Measurements from ENCODE around the gene HACD2. TPM values are rescaled to one million over a fixed set of nuclear protein-coding genes. Genes with fewer than 3 reads are reported as not detected.
A peak's percentile ranks its signal among the peaks of the same experiment; 100 is the strongest.

Gene HACD2
- total RNA-seq, 1 experiment from 2014 or later = 27.4 TPM

- Histone ChIP-seq H2AFZ (ENCODE audit: low read length) (no peak overlapping the region), H3K79me2 (ENCODE audit: insufficient read depth, low read length) (no peaks in the 10 kb centered on the region), H2AK5ac (ENCODE audit: insufficient read length, low read length) (no peak overlapping the region), H3K4me2 (ENCODE audit: insufficient read depth, insufficient read length, low read length) (no peak overlapping the region), H3K18ac (ENCODE audit: insufficient read length, low read depth, low read length) (no peak overlapping the region), H3K27ac (ENCODE audit: insufficient read length, low read depth, low read length) (no peak overlapping the region), H2BK5ac (ENCODE audit: insufficient read length, low read length) (no peak overlapping the region), H3K4me1 (ENCODE audit: insufficient read depth, low read length) (peaks cover 7% of the 10 kb centered on the region), H2BK15ac (ENCODE audit: low read depth, low read length) (no peak overlapping the region), H4K91ac (ENCODE audit: insufficient read length, low read depth, low read length) (no peak overlapping the region), H3K23ac (ENCODE audit: insufficient read length, low read depth, low read length) (no peak overlapping the region), H3K27me3 (ENCODE audit: insufficient read depth, low read length) (no peaks in the 10 kb centered on the region), H2BK120ac (ENCODE audit: low read depth, low read length, poor library complexity, severe bottlenecking) (no peak overlapping the region), H4K20me1 (ENCODE audit: control insufficient read depth, insufficient read depth, insufficient read length) (no peaks in the 10 kb centered on the region), H4K8ac (replicated peaks; ENCODE audit: insufficient read length, low read depth, low read length) (no peak overlapping the region), H3K14ac (ENCODE audit: insufficient read depth, low read length) (peak overlapping the region; percentile 13; the same call in 1 of the 2 replicates), H3K79me1 (ENCODE audit: insufficient read depth, low read depth, low read length, poor library complexity, severe bottlenecking) (no peaks in the 10 kb centered on the region), H3K9me3 (ENCODE audit: control insufficient read depth, low read depth, low read length) (no peaks in the 10 kb centered on the region), H3K9ac (ENCODE audit: extremely low read depth, insufficient read length, low read length) (no peak overlapping the region), H4K5ac (ENCODE audit: insufficient read length, low read depth, low read length) (no peak overlapping the region), H3K4ac (ENCODE audit: low read depth, low read length) (no peak overlapping the region), H2BK12ac (ENCODE audit: insufficient read length, low read depth, low read length) (no peak overlapping the region), H3K23me2 (ENCODE audit: insufficient read length, low read depth, low read length, poor library complexity, severe bottlenecking) (no peaks in the 10 kb centered on the region), H3T11ph (ENCODE audit: low read length) (no peak overlapping the region), H2BK20ac (ENCODE audit: low read depth, low read length, poor library complexity, severe bottlenecking) (no peak overlapping the region), H3K56ac (ENCODE audit: insufficient read length, low read depth, low read length) (no peak overlapping the region)
- no CpG with 5 or more reads among the region's 5 CpGs for WGBS (ENCODE audit: extremely low coverage, insufficient read length, low lambda C conversion rate)
- Mint-ChIP-seq H3K4me1 (peaks cover 13 to 16% of the 10 kb centered on the region in 2 experiments), H3K9me3 (no peaks in the 10 kb centered on the region), H3K27ac (no peak overlapping the region; a peak in 1 of 7 replicates), H3K36me3 (ENCODE audit: insufficient read depth in 1 of 3, low read depth in 3 of 3) (peaks cover 0 to 2% (median 1%) of the 10 kb centered on the region in 3 experiments; a peak in 2 of 7 replicates), H3K4me3 (no peak overlapping the region), H3K27me3 (ENCODE audit: low read depth) (no peaks in the 10 kb centered on the region)
- no peak for DNase-seq
- TF ChIP-seq CTCF (conservative IDR thresholded peaks at IDR 0.05) = no peak
Observed at GRCh38 chr3:123618768-123619484, 34.1 kb upstream of the HACD2 start.

Data from H9 (cell line).